Dedifferentiated amniotic fluid mesenchymal stem cell (primary cell): Measurements from ENCODE around the gene RBMS3.

Experiments
- DNase-seq: peaks from one replicate; pipeline ENCODE4 v3.0.0-alpha.2; 2016; ENCODE audit errors: extremely low spot score

RBMS3 gene

GRCh38 chr3:29277249-29277648 lies 3.6 kb upstream of the RBMS3 start:
- DNase-seq: no peak

GRCh38 chr3:29279286-29279685 lies 1.6 kb upstream of the RBMS3 start:
- no peak for DNase-seq

GRCh38 chr3:29279806-29280205 lies 1.1 kb upstream of the RBMS3 start:
- DNase-seq: no peak

- DNase-seq: no peak
These were observed 148 bp downstream of the RBMS3 start for GRCh38 chr3:29281094-29281343.

GRCh38 chr3:29281344-29282241 lies 722 bp downstream of the RBMS3 start:
- no peak for DNase-seq

- DNase-seq: no peak
These were observed 1.8 kb downstream of the RBMS3 start for GRCh38 chr3:29282427-29283230.

GRCh38 chr3:29283231-29284119 lies 2.6 kb downstream of the RBMS3 start:
- no peak for DNase-seq

GRCh38 chr3:29284497-29284896 lies 3.6 kb downstream of the RBMS3 start:
- no peak for DNase-seq

- no peak for DNase-seq
These were observed 4.7 kb downstream of the RBMS3 start for GRCh38 chr3:29285471-29286071.

GRCh38 chr3:29286478-29287240 lies 5.8 kb downstream of the RBMS3 start:
- DNase-seq: peak; percentile 64

- DNase-seq: no peak
These were observed 9.7 kb downstream of the RBMS3 start for GRCh38 chr3:29290596-29290995.

- no peak for DNase-seq
These were observed 10.6 kb downstream of the RBMS3 start for GRCh38 chr3:29291260-29291981.

GRCh38 chr3:29291982-29292363 lies 11.1 kb downstream of the RBMS3 start:
- DNase-seq: no peak

- DNase-seq: no peak
These were observed 12.6 kb downstream of the RBMS3 start for GRCh38 chr3:29293421-29293820.

- no peak for DNase-seq
These were observed 17.1 kb downstream of the RBMS3 start for GRCh38 chr3:29297998-29298397.

- DNase-seq: no peak
These were observed 20.6 kb downstream of the RBMS3 start for GRCh38 chr3:29301332-29302019.

- DNase-seq: no peak
These were observed 21.7 kb downstream of the RBMS3 start for GRCh38 chr3:29302619-29303018.

GRCh38 chr3:29307295-29307694 lies 26.4 kb downstream of the RBMS3 start:
- no peak for DNase-seq

GRCh38 chr3:29310865-29311264 lies 30.0 kb downstream of the RBMS3 start:
- DNase-seq: no peak

- DNase-seq: no peak
These were observed 30.9 kb downstream of the RBMS3 start for GRCh38 chr3:29311795-29312194.
